NCI-H446 treated with DMSO at 0.1 percent for 48 hours (cell line): Measurements from ENCODE around the gene SLC7A14.
"Not testable (repeated sequence)": the region's sequence is repeated elsewhere in the genome, so short reads cannot be mapped to it uniquely, and the experiment has no call there.

Source experiments
- DNase-seq: peaks from one replicate; lab custom pipeline; 2025; lab: John Stamatoyannopoulos, UW

The SLC7A14 gene

GRCh38 chr3:170593634-170594033 lies 7.8 kb upstream of the SLC7A14 start:
- no peak for DNase-seq

- peak; percentile 10 for DNase-seq
Measured at GRCh38 chr3:170589113-170589512, 3.2 kb upstream of the SLC7A14 start.

GRCh38 chr3:170585008-170585936 lies 603 bp downstream of the SLC7A14 start:
- no peak for DNase-seq

GRCh38 chr3:170584585-170585007 lies 1.3 kb downstream of the SLC7A14 start:
- DNase-seq, result no peak

- DNase-seq, result no peak
Measured at GRCh38 chr3:170579646-170580045, 6.2 kb downstream of the SLC7A14 start.

- DNase-seq, result no peak
Measured at GRCh38 chr3:170572665-170573253, 13.1 kb downstream of the SLC7A14 start.

- DNase-seq, result not testable (repeated sequence)
Measured at GRCh38 chr3:170567598-170567997, 18.3 kb downstream of the SLC7A14 start.

- DNase-seq, result no peak
Measured at GRCh38 chr3:170566413-170566812, 19.5 kb downstream of the SLC7A14 start.

GRCh38 chr3:170565495-170565894 lies 20.4 kb downstream of the SLC7A14 start:
- no peak for DNase-seq

- DNase-seq, result no peak
Measured at GRCh38 chr3:170564664-170565063, 21.2 kb downstream of the SLC7A14 start.

- no peak for DNase-seq
Measured at GRCh38 chr3:170563712-170564423, 22.0 kb downstream of the SLC7A14 start.

GRCh38 chr3:170562080-170562479 lies 23.8 kb downstream of the SLC7A14 start:
- DNase-seq, result no peak

- no peak for DNase-seq
Measured at GRCh38 chr3:170560717-170561382, 25.0 kb downstream of the SLC7A14 start.

GRCh38 chr3:170560296-170560695 lies 25.6 kb downstream of the SLC7A14 start:
- DNase-seq, result no peak

GRCh38 chr3:170558427-170558826 lies 27.4 kb downstream of the SLC7A14 start:
- no peak for DNase-seq

- DNase-seq, result no peak
Measured at GRCh38 chr3:170555329-170555728, 30.5 kb downstream of the SLC7A14 start.

- DNase-seq, result no peak
Measured at GRCh38 chr3:170553788-170554757, 31.8 kb downstream of the SLC7A14 start.

- no peak for DNase-seq
Measured at GRCh38 chr3:170551252-170551651, 34.6 kb downstream of the SLC7A14 start.

- no peak for DNase-seq
Measured at GRCh38 chr3:170542704-170543103, 43.2 kb downstream of the SLC7A14 start.

GRCh38 chr3:170539897-170540296 lies 46.0 kb downstream of the SLC7A14 start:
- no peak for DNase-seq

GRCh38 chr3:170536712-170537111 lies 49.2 kb downstream of the SLC7A14 start:
- DNase-seq, result no peak
